ENCODE data around the gene CCT8L2.
"Not testable (repeated sequence)": the region's sequence is repeated elsewhere in the genome, so short reads cannot be mapped to it uniquely, and the experiment has no call there.

CCT8L2 gene

GRCh38 chr22:16603448-16603768 is 10.8 kb upstream of the CCT8L2 start:
- FAIRE-seq (no peak), DNase-seq (ENCODE audit: insufficient read length, low spot score) (no peak)
- TF ChIP-seq, protein P1, sequence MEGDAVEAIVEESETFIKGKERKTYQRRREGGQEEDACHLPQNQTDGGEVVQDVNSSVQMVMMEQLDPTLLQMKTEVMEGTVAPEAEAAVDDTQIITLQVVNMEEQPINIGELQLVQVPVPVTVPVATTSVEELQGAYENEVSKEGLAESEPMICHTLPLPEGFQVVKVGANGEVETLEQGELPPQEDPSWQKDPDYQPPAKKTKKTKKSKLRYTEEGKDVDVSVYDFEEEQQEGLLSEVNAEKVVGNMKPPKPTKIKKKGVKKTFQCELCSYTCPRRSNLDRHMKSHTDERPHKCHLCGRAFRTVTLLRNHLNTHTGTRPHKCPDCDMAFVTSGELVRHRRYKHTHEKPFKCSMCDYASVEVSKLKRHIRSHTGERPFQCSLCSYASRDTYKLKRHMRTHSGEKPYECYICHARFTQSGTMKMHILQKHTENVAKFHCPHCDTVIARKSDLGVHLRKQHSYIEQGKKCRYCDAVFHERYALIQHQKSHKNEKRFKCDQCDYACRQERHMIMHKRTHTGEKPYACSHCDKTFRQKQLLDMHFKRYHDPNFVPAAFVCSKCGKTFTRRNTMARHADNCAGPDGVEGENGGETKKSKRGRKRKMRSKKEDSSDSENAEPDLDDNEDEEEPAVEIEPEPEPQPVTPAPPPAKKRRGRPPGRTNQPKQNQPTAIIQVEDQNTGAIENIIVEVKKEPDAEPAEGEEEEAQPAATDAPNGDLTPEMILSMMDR (IDR thresholded peaks at IDR 0.05; ENCODE audit: insufficient read depth, missing control alignments): no peak

DNA sequence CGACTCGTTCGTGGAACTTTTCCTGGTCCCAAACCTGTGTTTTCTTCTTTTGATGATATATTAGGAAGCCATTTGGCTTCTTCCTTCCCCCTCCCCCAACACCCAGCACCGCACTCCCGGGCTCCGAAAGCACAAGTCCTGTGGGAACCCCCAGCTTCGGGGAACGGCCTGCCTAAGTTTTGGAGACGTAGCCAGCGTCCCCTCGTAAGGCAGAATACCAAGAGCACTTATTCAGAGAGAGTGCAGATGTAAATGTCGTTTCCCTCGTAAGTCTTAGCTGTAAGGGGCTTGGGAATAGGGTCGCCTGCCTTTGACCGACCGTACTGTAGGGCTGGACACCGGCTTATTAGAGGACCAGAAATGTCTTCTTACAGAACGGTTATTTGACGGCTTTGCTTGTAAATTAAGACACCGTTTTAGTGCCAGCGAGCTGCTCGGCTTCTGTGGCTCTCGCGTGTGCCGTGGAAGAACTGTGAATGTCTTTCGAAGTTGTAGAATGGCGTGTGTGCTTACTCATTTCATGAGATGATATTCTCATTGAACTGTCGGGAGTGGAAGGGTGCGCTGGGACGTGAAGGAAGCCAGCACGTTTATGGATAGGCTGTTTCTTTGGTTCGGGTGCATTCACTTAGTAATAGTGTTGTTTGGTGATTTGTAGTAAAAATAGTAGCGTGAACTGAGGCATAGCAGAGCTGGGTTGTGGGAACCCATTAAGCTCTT is 10.3 kb upstream of the CCT8L2 start:
- FAIRE-seq; DNase-seq (ENCODE audit: insufficient read length, low spot score): not testable (repeated sequence)

DNA sequence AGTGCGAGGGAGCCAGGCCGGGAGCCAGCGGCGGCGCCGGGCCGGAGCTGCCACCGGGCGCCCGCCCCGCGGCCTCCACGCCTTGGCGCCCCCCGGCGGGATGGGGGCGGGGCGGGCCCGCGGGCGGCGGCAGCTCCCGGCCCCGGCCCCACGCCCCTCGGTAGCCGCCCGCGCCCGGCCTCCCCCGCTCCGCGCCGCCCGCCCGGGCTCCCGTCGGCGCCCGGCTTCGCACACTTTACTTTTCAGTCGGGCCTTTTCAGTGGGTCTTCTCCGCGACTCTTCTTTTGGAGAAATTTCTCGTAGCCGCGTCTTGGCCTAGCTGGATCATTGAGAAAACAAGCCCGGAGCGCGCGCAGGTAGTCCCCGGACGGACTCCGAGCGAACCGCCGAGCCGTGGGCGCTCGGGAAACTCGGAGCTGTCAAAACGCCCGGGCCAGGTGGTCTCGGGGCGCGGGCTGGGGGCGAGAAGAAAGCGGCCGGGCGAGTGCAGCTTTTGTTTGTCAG is 9.7 kb upstream of the CCT8L2 start:
- DNase-seq (ENCODE audit: insufficient read length, low spot score): not testable (repeated sequence)

GRCh38 chr22:16601437-16602223 is 9.0 kb upstream of the CCT8L2 start:
- FAIRE-seq (no peak), DNase-seq (ENCODE audit: insufficient read length, low spot score) (no peak)
- TF ChIP-seq, protein P1 (IDR thresholded peaks at IDR 0.05; ENCODE audit: insufficient read depth, missing control alignments): no peak

More for the DNA sequence above, 9.7 kb upstream of the CCT8L2 start:
- FAIRE-seq: not testable (repeated sequence)

- not testable (repeated sequence) for DNase-seq (ENCODE audit: insufficient read length, low spot score); FAIRE-seq
Observed at GRCh38 chr22:16600644-16601436, 8.2 kb upstream of the CCT8L2 start.

- not testable (repeated sequence) for DNase-seq (ENCODE audit: insufficient read length, low spot score); FAIRE-seq
Observed at GRCh38 chr22:16599648-16600047, 7.0 kb upstream of the CCT8L2 start.

DNA sequence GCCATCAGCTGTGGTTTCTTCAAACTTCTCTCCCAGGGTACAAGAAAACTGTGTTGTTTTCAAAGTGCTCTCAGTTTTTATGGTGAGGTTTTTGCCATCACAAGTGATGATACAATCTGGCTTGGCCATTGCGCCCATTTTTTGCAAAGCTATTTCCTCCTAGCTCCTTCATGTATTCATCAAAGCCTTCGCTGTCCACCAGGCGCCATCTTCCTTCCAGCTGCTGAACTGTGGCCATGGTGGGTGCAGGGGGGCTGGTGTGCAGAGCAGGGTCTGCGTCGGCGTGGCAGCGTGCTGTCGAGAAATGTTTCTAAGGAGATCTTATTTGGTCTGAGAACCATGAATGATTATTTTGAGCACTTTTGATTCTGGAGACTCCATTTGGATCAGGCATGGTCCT is 2.6 kb upstream of the CCT8L2 start:
- FAIRE-seq; DNase-seq (ENCODE audit: insufficient read length, low spot score): not testable (repeated sequence)

DNA sequence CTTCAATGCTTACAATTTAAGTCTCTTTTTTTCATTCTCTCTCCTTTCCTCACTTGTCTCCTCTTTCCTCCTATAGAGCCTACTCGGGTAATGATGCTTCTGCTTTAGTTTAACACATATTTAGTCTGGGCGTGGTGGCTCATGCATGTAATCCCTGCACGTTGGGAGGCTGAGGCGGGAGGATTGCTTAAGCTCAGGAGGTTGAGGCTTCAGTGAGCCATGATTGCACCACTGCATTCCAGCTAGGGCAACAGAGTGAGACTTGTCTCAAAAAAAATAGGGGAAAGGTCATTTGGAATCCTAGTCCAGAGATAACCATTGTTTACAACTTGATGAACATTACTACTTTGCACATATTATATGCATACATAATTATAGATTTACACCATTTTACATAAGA is 1.4 kb upstream of the CCT8L2 start:
- FAIRE-seq: no peak
- no peak for DNase-seq (ENCODE audit: insufficient read length, low spot score)
- TF ChIP-seq, protein P1 (IDR thresholded peaks at IDR 0.05; ENCODE audit: insufficient read depth, missing control alignments): no peak

DNA sequence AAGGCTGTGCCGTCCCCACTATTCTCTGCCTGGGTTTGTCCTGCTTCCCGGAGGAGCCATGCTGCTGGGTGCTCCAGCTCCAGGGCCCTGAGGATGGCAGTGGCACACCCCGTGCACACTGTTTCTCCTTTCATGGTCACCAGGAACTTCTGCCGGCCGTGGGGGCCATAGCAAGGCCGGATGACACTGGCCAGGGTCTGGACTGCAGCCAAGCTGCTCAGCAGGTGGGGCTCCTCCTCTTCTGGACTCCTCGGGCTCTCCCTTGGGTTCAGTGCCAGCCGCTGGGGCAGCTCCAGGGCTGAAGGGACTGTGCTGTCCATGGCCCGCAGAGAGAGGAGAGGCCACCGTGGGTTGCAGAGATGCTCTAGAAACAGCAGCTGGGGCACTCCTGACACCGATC is 379 bp downstream of the CCT8L2 start:
- not testable (repeated sequence) for FAIRE-seq; DNase-seq (ENCODE audit: insufficient read length, low spot score)

DNA sequence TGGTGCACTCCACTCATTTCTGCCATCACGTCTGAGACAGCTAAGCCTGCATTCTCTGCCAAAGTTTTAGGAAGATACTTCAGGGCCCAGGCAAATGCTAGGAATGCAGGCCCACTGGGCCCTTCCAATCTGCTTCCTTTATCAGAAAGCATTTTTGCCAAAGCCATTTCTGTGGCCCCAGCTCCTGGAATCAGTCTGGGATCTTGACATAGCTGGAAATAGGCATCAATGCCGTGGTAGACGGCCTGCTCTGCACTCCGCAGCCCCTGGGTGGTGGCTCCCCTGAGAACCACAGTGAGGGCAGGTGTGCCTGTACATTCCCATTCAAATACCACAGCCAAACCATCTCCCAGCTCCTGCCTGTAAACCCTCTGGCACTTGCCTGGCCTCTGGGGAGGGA is 1.5 kb downstream of the CCT8L2 start:
- FAIRE-seq; DNase-seq (ENCODE audit: insufficient read length, low spot score): not testable (repeated sequence)

All from D721Med (cell line).